ENCODE results near the gene ITM2C. TPM values are rescaled to one million over a fixed set of nuclear protein-coding genes. Genes with fewer than 3 reads are reported as not detected.

Gene ITM2C
- total RNA-seq, 1 donor from 2014 or later: 69.9 TPM

DNA sequence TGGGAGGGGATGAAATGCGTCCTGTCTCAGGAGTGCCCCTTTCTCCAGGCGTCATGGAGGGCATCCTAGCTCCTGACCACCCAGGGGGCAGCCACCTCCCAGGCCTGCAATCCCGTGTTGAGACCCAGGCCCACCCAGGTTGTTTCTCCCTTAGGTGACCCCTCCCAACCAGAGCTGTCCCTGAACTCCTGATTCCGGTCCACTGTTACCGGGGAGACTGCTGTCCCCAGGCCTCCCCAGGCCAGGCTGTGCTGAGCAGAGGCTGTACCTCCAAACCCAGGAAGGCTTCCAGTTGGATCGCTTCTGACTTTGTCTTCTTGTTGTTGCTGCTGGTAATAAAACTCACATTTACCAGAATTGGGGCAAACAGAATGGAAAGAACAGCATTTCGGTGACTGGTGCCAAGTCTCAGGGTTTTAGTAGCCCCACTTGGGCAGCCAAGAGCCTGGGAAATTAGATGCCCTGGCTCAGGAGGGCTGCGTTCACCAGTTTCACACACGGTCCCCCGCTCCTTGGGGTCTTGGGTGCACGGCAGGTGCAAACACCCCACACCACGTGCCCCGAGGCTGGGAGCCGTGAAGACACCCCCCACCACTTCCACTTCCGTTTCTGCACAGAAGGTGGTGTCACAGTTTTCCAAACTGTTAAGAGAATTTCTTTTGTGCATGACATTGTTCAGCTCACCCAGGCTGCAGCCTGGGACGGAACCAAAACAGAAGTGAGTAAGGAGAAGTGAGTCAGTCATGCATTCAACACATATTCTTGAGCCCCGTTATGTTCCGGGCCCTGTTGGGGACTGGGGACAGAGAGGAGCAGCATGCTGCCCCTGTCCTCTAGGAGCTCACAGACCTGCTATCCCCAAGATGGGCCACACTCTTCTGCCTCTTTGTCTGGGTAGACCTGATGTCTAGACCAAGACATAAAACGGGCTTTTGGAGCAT lies 29.4 kb downstream of the ITM2C start:
- DNase-seq: no peak

GRCh38 chr2:230895536-230896345 lies 31.0 kb downstream of the ITM2C start:
- no peak for DNase-seq

- no peak for DNase-seq
These were observed 31.8 kb downstream of the ITM2C start for GRCh38 chr2:230896346-230897115.

DNA sequence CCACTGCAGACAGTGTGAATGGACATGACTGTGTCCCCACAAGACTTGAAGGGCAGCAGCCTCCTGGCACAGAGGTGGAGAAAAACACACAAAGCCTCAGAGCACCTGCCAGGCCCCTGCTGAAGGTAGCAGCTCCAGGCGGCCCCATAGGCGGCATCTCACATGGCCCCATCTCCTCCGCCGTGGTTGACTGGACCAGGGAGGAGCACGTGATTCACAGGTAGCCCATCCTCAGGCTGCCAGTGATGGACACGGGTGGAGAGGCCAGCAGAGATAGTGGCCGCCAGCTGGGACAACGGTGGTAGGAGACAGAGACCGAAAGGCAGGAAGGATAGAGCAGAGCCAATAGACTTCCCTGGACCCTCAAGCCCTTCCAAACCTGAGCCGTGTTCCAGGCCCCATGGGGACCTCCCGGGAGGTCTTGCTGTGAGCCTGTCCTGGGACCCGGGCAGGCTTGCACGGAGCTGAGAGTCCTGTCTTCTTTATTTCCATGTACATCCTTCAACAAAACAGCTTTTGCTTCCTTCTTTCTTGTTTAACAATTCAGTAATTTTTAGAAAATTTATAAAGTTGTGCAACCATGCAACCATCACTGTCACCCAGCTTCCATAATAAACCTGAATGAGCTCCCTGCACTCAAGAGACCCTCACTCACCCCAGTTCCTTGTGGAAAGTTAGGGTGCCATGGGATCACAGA lies 33.4 kb downstream of the ITM2C start:
- no peak for DNase-seq

DNA sequence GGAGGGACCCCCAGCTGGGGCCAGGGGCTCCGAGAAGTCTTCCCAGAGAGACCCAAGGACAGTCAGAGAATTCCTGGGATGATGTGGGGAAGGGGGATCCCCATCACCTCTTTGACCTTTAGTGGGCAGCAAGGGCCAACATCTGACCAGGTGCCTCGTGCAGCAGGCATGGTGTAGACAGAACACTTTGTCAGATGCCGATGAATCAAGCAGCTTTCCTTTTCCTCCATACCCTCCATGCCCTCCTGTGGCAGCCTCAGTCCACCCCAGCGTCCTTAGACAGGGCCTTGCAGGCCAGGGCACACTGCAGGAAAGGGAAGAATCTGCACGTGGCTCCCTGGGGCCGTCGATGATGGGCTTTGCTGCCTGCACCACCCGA lies 34.0 kb downstream of the ITM2C start:
- DNase-seq: no peak

DNA sequence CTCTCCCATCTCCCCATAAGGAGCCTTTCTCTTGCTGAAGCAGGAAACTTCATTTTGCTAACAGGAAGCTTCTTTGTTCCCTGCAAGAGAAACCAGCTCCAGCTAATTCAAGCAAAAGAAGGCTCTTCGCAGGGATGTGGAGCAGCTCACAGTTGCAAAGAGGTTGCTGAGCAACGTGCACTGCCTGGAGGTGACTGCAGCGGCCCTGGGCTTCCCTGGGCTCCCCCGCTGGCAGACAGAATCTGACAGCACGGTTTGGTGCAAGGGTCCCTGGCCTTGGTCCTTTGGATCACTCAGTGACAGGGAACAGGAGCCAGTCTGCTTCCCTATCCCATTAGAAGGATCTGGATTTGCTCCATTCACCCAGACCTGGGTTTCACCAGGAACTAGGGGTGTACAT lies 34.5 kb downstream of the ITM2C start:
- DNase-seq: peak; percentile 31

- DNase-seq: no peak
These were observed 35.0 kb downstream of the ITM2C start for GRCh38 chr2:230899786-230900185.

DNA sequence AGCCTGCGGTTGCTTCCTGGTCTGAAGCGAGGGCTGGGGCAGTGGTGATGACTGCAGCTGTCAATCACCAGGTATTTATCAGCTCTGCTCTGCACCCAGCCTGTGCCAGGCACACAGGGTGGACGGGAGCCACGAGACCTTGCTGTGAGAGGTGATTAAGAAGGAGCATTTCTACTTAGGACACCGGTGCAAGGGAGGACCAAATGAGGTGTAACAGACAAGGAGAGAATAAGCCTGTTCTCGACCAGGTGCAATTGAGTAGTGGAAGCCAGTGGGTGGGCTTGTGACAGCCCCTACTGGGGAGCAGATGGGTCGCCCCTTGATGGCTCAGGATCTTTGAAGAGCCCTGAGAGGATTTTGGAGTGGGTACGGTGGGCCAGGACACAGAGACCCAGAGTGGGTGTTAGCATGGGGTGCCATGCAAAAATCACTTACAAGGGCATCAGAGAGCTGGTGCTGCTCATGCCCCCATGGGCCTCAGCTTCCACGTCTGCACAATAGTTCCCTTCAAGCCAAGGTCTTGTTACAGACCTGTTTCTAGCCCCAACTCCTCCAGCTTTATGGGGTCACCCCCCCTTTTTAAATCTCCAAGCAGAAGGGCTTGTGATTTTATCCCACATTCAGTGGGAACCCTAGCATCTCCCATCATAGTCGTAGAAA lies 35.7 kb downstream of the ITM2C start:
- DNase-seq: no peak

DNA sequence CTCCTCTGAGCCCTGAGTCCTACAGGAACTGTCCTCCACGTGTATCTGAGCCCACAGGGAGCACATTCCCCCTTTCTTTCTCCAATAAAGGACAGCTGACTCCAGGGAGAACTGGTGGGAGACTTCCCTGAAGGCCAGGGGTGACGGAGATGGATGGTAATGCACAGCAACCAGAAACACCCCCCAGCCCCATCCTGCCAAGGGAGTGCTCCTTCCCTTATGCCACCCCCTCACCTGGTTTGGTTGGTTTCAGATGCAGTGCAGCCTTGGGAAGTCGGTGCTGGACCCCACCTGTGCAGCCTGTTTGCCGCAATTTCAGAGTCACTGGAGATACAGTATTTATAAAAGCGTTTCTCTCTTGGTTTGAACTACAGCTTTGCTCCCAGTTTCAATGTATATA lies 36.3 kb downstream of the ITM2C start:
- no peak for DNase-seq

DNA sequence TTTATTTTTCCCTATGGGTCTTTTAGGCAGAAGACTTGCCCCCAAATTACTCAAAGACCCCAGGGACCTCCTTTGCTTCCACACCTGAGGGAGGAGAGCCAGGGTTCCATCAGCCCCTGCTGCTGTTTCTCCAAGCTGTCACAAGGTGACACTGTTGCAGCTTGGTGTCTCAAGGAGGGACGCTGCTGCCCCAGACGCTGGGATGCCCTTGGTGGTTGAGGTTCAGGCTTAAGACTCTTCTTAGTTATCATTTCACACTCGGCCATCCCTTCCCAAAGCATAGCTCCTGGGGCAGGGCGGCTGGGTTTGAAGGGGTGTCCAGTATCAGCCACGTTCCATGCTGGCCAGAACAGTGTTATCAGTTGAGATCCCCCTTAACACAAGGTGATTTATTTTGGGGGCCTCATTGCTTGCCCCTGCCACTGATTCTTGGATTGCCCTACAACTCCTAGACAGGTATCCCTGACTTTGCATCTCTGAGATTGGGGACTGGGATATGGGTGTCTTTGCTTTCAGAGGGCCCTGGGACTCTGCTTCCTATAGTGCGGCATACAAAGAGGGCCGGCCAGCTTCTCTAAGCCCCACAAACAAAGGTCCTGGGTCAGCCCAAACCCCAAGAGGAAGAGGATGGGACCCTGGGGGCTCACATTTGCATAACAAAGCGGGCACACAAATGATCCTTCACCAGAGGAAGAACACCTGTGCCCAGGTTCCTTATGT lies 37.6 kb downstream of the ITM2C start:
- DNase-seq: peak; percentile 60

DNA sequence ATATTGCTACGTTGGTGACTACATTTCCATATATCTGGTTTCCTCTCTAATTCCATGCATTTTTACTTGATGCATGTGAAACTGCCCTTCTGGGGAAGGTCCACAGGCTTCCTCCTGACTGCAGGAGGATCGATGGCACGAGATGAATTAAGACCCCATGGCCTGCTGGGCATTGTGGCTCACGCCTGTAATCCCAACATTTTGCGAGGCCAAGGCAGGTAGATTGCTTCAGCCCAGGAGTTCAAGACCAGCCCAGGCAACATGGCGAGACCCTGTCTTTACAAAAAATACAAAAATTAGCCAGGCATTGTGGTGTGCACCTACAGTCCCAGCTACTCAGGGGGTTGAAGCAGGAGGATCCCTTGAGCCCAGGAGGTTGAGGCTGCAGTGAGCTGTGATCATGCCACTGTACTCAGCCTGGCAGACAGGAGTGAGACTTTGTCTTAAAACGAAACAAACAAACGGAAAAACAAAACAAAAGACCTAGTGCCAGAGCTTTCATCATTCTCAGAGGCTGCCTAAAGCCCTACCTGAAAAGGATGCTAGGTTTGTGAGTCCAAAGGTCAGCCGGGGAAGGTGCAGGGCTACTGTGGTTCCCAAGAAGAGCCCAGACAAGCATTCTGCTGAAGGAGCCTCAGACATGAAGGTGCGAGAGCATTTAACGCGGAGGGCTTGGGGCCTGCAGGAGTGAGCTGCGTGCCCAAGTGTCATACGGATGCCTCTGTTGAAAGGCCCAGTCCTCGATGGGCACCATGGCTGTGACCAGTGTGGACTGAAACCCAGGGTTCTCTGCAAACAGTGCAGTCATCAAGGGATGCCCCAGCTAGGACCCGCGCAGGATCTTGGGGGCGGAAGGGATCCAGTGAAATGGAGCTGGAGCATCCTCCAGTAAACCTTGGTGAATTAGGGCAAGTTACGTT lies 38.7 kb downstream of the ITM2C start:
- DNase-seq: no peak

- no peak for DNase-seq
These were observed 40.2 kb downstream of the ITM2C start for GRCh38 chr2:230904856-230905447.

- DNase-seq: no peak
These were observed 41.0 kb downstream of the ITM2C start for GRCh38 chr2:230905448-230906421.

GRCh38 chr2:230906471-230907230 lies 41.9 kb downstream of the ITM2C start:
- no peak for DNase-seq

GRCh38 chr2:230907361-230908091 lies 42.8 kb downstream of the ITM2C start:
- DNase-seq: no peak

DNA sequence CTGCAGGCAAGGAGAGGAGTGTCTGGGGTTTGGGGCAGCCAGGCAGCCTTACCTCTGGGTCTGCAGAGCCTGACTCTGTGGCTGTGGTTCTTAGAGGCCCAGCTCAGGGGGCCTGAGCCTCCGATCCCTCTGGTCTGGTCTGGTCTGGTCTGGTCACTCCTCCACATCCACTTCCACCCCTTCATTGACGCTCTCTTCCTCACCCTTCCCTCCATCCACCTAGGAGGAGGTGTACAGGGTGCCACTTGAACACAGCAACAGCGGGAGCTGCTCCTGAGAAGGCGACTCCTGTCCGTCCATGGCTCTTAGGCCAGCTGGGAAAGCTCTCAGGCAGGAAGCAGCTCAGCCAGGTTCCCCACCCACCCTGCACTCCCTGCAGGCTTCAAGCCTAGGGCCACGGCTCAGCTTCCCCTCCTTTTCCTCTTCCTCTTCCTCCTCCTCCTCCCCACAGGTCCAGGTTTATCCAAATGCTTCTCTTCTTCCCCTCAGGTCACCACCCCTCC lies 43.4 kb downstream of the ITM2C start:
- DNase-seq: no peak
